Osteocyte (in vitro differentiated cells): ENCODE results near the gene SCO2. TPM values are rescaled to one million over a fixed set of nuclear protein-coding genes. Genes with fewer than 3 reads are reported as not detected.

Source experiments
- DNase-seq: peaks from one replicate; pipeline ENCODE4 v3.0.0; 2021; ENCODE audit warnings: mixed read lengths; ENCODE audit not compliant: unreplicated experiment; ENCODE audit errors: extremely low spot score
- H3K27ac Mint-ChIP-seq: one replicate; pipeline ENCODE4 v1.8.0; 2021; ENCODE audit warnings: mild to moderate bottlenecking, mixed read lengths; ENCODE audit not compliant: unreplicated experiment
- H3K27me3 Mint-ChIP-seq: one replicate; pipeline ENCODE4 v1.8.0; 2021; ENCODE audit warnings: mixed read lengths; ENCODE audit not compliant: unreplicated experiment
- H3K36me3 Mint-ChIP-seq: one replicate; pipeline ENCODE4 v1.8.0; 2021; ENCODE audit warnings: mixed read lengths; ENCODE audit not compliant: unreplicated experiment
- H3K4me1 Mint-ChIP-seq: one replicate; pipeline ENCODE4 v1.8.0; 2021; ENCODE audit warnings: mixed read lengths; ENCODE audit not compliant: unreplicated experiment
- H3K4me3 Mint-ChIP-seq: one replicate; pipeline ENCODE4 v1.8.0; 2021; ENCODE audit warnings: mild to moderate bottlenecking, moderate library complexity, mixed read lengths; ENCODE audit not compliant: unreplicated experiment
- H3K9me3 Mint-ChIP-seq: one replicate; pipeline ENCODE4 v1.8.0; 2021; ENCODE audit warnings: mixed read lengths; ENCODE audit not compliant: unreplicated experiment
- CTCF ChIP-seq: fragments of 200-600 bp; sonication (generic); IDR thresholded peaks from 2 replicates; pipeline ENCODE4 v1.5.0; 2021; ENCODE audit warnings: antibody characterized with exemption, mild to moderate bottlenecking, moderate library complexity
- total RNA-seq: library from RNA; stranded (reverse); gene quantifications from 2 replicates; pipeline ENCODE4 v1.2.1, GENCODE V29; 2021

SCO2 gene
- total RNA-seq, 1 donor from 2014 or later, result not detected

GRCh38 chr22:50524676-50525103 lies 708 bp downstream of the SCO2 start:
- Mint-ChIP-seq H3K4me1 (peaks cover 24% of the 10 kb centered on the region), H3K4me3 (peak overlapping the region; percentile 83), H3K27ac (peak overlapping the region; percentile 71), H3K9me3 (no peaks in the 10 kb centered on the region), H3K36me3 (peaks cover 5% of the 10 kb centered on the region), H3K27me3 (no peaks in the 10 kb centered on the region)
- TF ChIP-seq CTCF, result no peak
- no peak for DNase-seq

GRCh38 chr22:50523806-50524675 lies 1.4 kb downstream of the SCO2 start:
- H3K27me3 Mint-ChIP-seq, result no peaks in the 10 kb centered on the region
- DNase-seq, result no peak
- peak overlapping the region; percentile 71 for H3K27ac Mint-ChIP-seq
- TF ChIP-seq CTCF, result no peak
- peak overlapping the region; percentile 83 for H3K4me3 Mint-ChIP-seq
- no peaks in the 10 kb centered on the region for H3K9me3 Mint-ChIP-seq
- peaks cover 9% of the 10 kb centered on the region for H3K36me3 Mint-ChIP-seq
- H3K4me1 Mint-ChIP-seq, result peaks cover 24% of the 10 kb centered on the region

- DNase-seq, result no peak
- Mint-ChIP-seq H3K4me3 (peak overlapping the region; percentile 20), H3K36me3 (peaks cover 9% of the 10 kb centered on the region), H3K27me3 (no peaks in the 10 kb centered on the region), H3K9me3 (no peaks in the 10 kb centered on the region), H3K4me1 (peaks cover 24% of the 10 kb centered on the region), H3K27ac (no peak overlapping the region)
- TF ChIP-seq CTCF, result no peak
These were observed 2.0 kb downstream of the SCO2 start for GRCh38 chr22:50523458-50523805.

GRCh38 chr22:50522806-50523438 lies 2.5 kb downstream of the SCO2 start:
- no peaks in the 10 kb centered on the region for H3K9me3 Mint-ChIP-seq
- no peak for DNase-seq
- no peak for TF ChIP-seq CTCF
- peaks cover 24% of the 10 kb centered on the region for H3K4me1 Mint-ChIP-seq
- no peaks in the 10 kb centered on the region for H3K27me3 Mint-ChIP-seq
- peaks cover 9% of the 10 kb centered on the region for H3K36me3 Mint-ChIP-seq
- peak overlapping the region; percentile 20 for H3K4me3 Mint-ChIP-seq
- H3K27ac Mint-ChIP-seq, result no peak overlapping the region

GRCh38 chr22:50522208-50522805 lies 3.1 kb downstream of the SCO2 start:
- no peaks in the 10 kb centered on the region for H3K9me3 Mint-ChIP-seq
- DNase-seq, result no peak
- no peak for TF ChIP-seq CTCF
- no peak overlapping the region for H3K27ac Mint-ChIP-seq
- peaks cover 18% of the 10 kb centered on the region for H3K4me1 Mint-ChIP-seq
- H3K4me3 Mint-ChIP-seq, result no peak overlapping the region
- no peaks in the 10 kb centered on the region for H3K27me3 Mint-ChIP-seq
- peaks cover 12% of the 10 kb centered on the region for H3K36me3 Mint-ChIP-seq
